NB4 (cell line): ENCODE results near the gene DYNLRB2.

Experiments used
- MYC ChIP-seq: IDR thresholded peaks from 2 replicates; pipeline ENCODE4 v1.6.1; 2011; ENCODE audit warnings: low read depth, low read length
- POLR2A ChIP-seq: IDR thresholded peaks from 2 replicates; pipeline ENCODE4 v1.6.1; 2011; ENCODE audit warnings: mild to moderate bottlenecking; ENCODE audit not compliant: insufficient read length; ENCODE audit errors: extremely low read depth
- TF ChIP-seq, protein P1 (sequence below): IDR thresholded peaks from one replicate; pipeline ENCODE4 v1.5.1; 2012; ENCODE audit warnings: low read depth, low read length
- TF ChIP-seq, protein P2 (sequence below): IDR thresholded peaks from 2 replicates; pipeline ENCODE4 v1.6.1; 2011; ENCODE audit warnings: low read depth, low read length

DNA sequence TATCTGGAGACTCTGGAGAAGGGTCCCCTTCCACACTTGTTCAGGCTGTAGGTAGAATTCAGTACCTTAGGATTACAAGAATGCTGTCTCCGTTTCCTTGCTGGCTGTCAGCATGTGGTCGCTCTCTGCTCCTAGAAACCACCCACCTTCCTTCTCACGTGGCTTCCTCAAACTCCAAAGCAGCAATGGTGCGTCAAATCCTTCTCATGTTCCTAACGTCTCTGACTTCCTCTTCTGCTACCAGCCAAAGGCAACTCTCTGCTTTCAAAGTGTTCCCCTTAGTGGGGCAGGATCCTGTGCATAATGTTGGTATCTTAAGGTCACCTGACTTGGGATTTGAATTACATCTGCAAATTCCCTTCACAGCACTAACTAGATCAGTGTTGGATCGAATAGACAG lies 30.9 kb upstream of the DYNLRB2 start:
- TF ChIP-seq POLR2A (no peak), MYC (no peak)
- TF ChIP-seq, protein P1, sequence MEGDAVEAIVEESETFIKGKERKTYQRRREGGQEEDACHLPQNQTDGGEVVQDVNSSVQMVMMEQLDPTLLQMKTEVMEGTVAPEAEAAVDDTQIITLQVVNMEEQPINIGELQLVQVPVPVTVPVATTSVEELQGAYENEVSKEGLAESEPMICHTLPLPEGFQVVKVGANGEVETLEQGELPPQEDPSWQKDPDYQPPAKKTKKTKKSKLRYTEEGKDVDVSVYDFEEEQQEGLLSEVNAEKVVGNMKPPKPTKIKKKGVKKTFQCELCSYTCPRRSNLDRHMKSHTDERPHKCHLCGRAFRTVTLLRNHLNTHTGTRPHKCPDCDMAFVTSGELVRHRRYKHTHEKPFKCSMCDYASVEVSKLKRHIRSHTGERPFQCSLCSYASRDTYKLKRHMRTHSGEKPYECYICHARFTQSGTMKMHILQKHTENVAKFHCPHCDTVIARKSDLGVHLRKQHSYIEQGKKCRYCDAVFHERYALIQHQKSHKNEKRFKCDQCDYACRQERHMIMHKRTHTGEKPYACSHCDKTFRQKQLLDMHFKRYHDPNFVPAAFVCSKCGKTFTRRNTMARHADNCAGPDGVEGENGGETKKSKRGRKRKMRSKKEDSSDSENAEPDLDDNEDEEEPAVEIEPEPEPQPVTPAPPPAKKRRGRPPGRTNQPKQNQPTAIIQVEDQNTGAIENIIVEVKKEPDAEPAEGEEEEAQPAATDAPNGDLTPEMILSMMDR = no peak
- TF ChIP-seq, protein P2, sequence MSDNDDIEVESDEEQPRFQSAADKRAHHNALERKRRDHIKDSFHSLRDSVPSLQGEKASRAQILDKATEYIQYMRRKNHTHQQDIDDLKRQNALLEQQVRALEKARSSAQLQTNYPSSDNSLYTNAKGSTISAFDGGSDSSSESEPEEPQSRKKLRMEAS = peak; percentile 59; the same call in 1 of the 2 replicates
